Measurements from ENCODE around the gene KCTD21.

The KCTD21 gene

GRCh38 chr11:78210000-78210608 lies 21.7 kb upstream of the KCTD21 start:
- Histone ChIP-seq H3K36me3 (ENCODE audit: insufficient read depth, insufficient read length, low read length) (peaks cover 28% of the 10 kb centered on the region), H3K9me3 (ENCODE audit: insufficient read depth, low read length) (no peaks in the 10 kb centered on the region), H3K27me3 (ENCODE audit: insufficient read depth, insufficient read length) (no peaks in the 10 kb centered on the region), H3K4me1 (ENCODE audit: insufficient read depth, insufficient read length) (peaks cover 4% of the 10 kb centered on the region), H3K4me3 (ENCODE audit: insufficient read length, low read depth) (no peak overlapping the region), H3K9ac (ENCODE audit: insufficient read length, low read depth) (no peak overlapping the region)
- TF ChIP-seq YY1 (IDR thresholded peaks at IDR 0.05; ENCODE audit: insufficient read depth, insufficient read length) (no peak), SUZ12 (IDR thresholded peaks at IDR 0.05; ENCODE audit: extremely low read depth, insufficient read depth, insufficient read length) (no peak), ZNF274 (IDR thresholded peaks at IDR 0.05; ENCODE audit: low read depth, low read length) (no peak)
- DNase-seq (ENCODE audit: low read depth, low spot score), result no peak

- H3K9ac ChIP-seq (ENCODE audit: insufficient read length, low read depth), result no peak overlapping the region
- peaks cover 4% of the 10 kb centered on the region for H3K4me1 ChIP-seq (ENCODE audit: insufficient read depth, insufficient read length)
- DNase-seq (ENCODE audit: low read depth, low spot score), result no peak
- H3K4me3 ChIP-seq (ENCODE audit: insufficient read length, low read depth), result no peak overlapping the region
- H3K27me3 ChIP-seq (ENCODE audit: insufficient read depth, insufficient read length), result no peaks in the 10 kb centered on the region
- no peaks in the 10 kb centered on the region for H3K9me3 ChIP-seq (ENCODE audit: insufficient read depth, low read length)
- TF ChIP-seq SUZ12 (IDR thresholded peaks at IDR 0.05; ENCODE audit: extremely low read depth, insufficient read depth, insufficient read length) (no peak), ZNF274 (IDR thresholded peaks at IDR 0.05; ENCODE audit: low read depth, low read length) (no peak), YY1 (IDR thresholded peaks at IDR 0.05; ENCODE audit: insufficient read depth, insufficient read length) (no peak)
- peaks cover 22% of the 10 kb centered on the region for H3K36me3 ChIP-seq (ENCODE audit: insufficient read depth, insufficient read length, low read length)
Observed at GRCh38 chr11:78209478-78209877, 21.1 kb upstream of the KCTD21 start.

- TF ChIP-seq YY1 (IDR thresholded peaks at IDR 0.05; ENCODE audit: insufficient read depth, insufficient read length) (no peak), SUZ12 (IDR thresholded peaks at IDR 0.05; ENCODE audit: extremely low read depth, insufficient read depth, insufficient read length) (no peak), ZNF274 (IDR thresholded peaks at IDR 0.05; ENCODE audit: low read depth, low read length) (no peak)
- Histone ChIP-seq H3K27me3 (ENCODE audit: insufficient read depth, insufficient read length) (no peaks in the 10 kb centered on the region), H3K9me3 (ENCODE audit: insufficient read depth, low read length) (no peaks in the 10 kb centered on the region), H3K36me3 (ENCODE audit: insufficient read depth, insufficient read length, low read length) (peaks cover 18% of the 10 kb centered on the region), H3K9ac (ENCODE audit: insufficient read length, low read depth) (no peak overlapping the region), H3K4me3 (ENCODE audit: insufficient read length, low read depth) (no peak overlapping the region), H3K4me1 (ENCODE audit: insufficient read depth, insufficient read length) (peaks cover 4% of the 10 kb centered on the region)
- DNase-seq (ENCODE audit: low read depth, low spot score), result no peak
Observed at GRCh38 chr11:78208257-78209165, 20.1 kb upstream of the KCTD21 start.

GRCh38 chr11:78207532-78208256 lies 19.3 kb upstream of the KCTD21 start:
- no peaks in the 10 kb centered on the region for H3K27me3 ChIP-seq (ENCODE audit: insufficient read depth, insufficient read length)
- peaks cover 4% of the 10 kb centered on the region for H3K4me1 ChIP-seq (ENCODE audit: insufficient read depth, insufficient read length)
- DNase-seq (ENCODE audit: low read depth, low spot score), result no peak
- no peak overlapping the region for H3K9ac ChIP-seq (ENCODE audit: insufficient read length, low read depth)
- H3K9me3 ChIP-seq (ENCODE audit: insufficient read depth, low read length), result no peaks in the 10 kb centered on the region
- H3K36me3 ChIP-seq (ENCODE audit: insufficient read depth, insufficient read length, low read length), result peaks cover 21% of the 10 kb centered on the region
- TF ChIP-seq YY1 (IDR thresholded peaks at IDR 0.05; ENCODE audit: insufficient read depth, insufficient read length) (no peak), SUZ12 (IDR thresholded peaks at IDR 0.05; ENCODE audit: extremely low read depth, insufficient read depth, insufficient read length) (no peak), ZNF274 (IDR thresholded peaks at IDR 0.05; ENCODE audit: low read depth, low read length) (no peak)
- H3K4me3 ChIP-seq (ENCODE audit: insufficient read length, low read depth), result no peak overlapping the region

GRCh38 chr11:78205691-78206090 lies 17.3 kb upstream of the KCTD21 start:
- H3K9me3 ChIP-seq (ENCODE audit: insufficient read depth, low read length), result no peaks in the 10 kb centered on the region
- H3K36me3 ChIP-seq (ENCODE audit: insufficient read depth, insufficient read length, low read length), result peaks cover 26% of the 10 kb centered on the region
- DNase-seq (ENCODE audit: low read depth, low spot score), result no peak
- no peak overlapping the region for H3K9ac ChIP-seq (ENCODE audit: insufficient read length, low read depth)
- TF ChIP-seq ZNF274 (IDR thresholded peaks at IDR 0.05; ENCODE audit: low read depth, low read length) (no peak), YY1 (IDR thresholded peaks at IDR 0.05; ENCODE audit: insufficient read depth, insufficient read length) (no peak), SUZ12 (IDR thresholded peaks at IDR 0.05; ENCODE audit: extremely low read depth, insufficient read depth, insufficient read length) (no peak)
- H3K27me3 ChIP-seq (ENCODE audit: insufficient read depth, insufficient read length), result no peaks in the 10 kb centered on the region
- no peak overlapping the region for H3K4me3 ChIP-seq (ENCODE audit: insufficient read length, low read depth)
- peaks cover 4% of the 10 kb centered on the region for H3K4me1 ChIP-seq (ENCODE audit: insufficient read depth, insufficient read length)

DNA sequence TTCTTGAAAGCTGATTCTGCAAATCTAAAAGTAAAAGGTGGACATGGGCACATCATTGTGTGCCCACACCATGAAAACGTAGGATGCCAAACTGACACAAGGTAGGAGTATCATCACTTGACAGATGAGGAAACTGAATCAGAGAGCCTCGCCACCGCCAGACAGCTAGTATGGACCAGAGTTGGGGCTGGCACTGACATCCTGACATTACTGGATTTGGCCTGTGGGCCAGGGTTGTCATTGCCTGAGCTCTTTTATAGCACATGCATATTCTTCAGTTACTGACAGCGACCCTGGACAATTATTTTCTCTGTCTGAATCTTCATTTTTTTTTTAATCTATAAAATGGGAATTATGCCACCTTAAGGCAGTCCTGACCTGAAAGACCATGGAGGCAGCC lies 16.8 kb upstream of the KCTD21 start:
- no peak for TF ChIP-seq SUZ12 (IDR thresholded peaks at IDR 0.05; ENCODE audit: extremely low read depth, insufficient read depth, insufficient read length)
- TF ChIP-seq ZNF274 (IDR thresholded peaks at IDR 0.05; ENCODE audit: low read depth, low read length), result no peak
- no peak for TF ChIP-seq YY1 (IDR thresholded peaks at IDR 0.05; ENCODE audit: insufficient read depth, insufficient read length)
- Histone ChIP-seq H3K9me3 (ENCODE audit: insufficient read depth, low read length) (no peaks in the 10 kb centered on the region), H3K4me1 (ENCODE audit: insufficient read depth, insufficient read length) (peaks cover 4% of the 10 kb centered on the region), H3K27me3 (ENCODE audit: insufficient read depth, insufficient read length) (no peaks in the 10 kb centered on the region), H3K4me3 (ENCODE audit: insufficient read length, low read depth) (no peak overlapping the region), H3K36me3 (ENCODE audit: insufficient read depth, insufficient read length, low read length) (peaks cover 26% of the 10 kb centered on the region), H3K9ac (ENCODE audit: insufficient read length, low read depth) (no peak overlapping the region)
- no peak for DNase-seq (ENCODE audit: low read depth, low spot score)
